Smooth muscle cell (in vitro differentiated cells): ENCODE measurements around the gene P3H2. TPM values are rescaled to one million over a fixed set of nuclear protein-coding genes. Genes with fewer than 3 reads are reported as not detected.

Source experiments
- DNase-seq: peaks from one replicate; lab custom pipeline; 2025; ENCODE audit not compliant: unreplicated experiment; lab: John Stamatoyannopoulos, UW
- H2AFZ ChIP-seq: fragments of 200-600 bp; sonication (generic); 2 replicates; pipeline ENCODE4 v1.6.0; 2016; ENCODE audit warnings: antibody characterized with exemption, low read depth, mild to moderate bottlenecking
- H3F3A ChIP-seq: fragments of 200-600 bp; sonication (generic); 2 replicates; pipeline ENCODE4 v1.6.0; 2017; ENCODE audit warnings: antibody characterized with exemption, low read depth
- H3K27ac ChIP-seq: fragments of 200-600 bp; sonication (generic); 2 replicates; pipeline ENCODE4 v1.5.1; 2016; ENCODE audit warnings: low read depth, mild to moderate bottlenecking
- H3K27me3 ChIP-seq: fragments of 200-600 bp; sonication (generic); 2 replicates; pipeline ENCODE4 v1.6.1; 2016; ENCODE audit warnings: low read depth, mild to moderate bottlenecking
- H3K36me3 ChIP-seq: fragments of 200-600 bp; sonication (generic); 2 replicates; pipeline ENCODE4 v1.5.1; 2016; ENCODE audit warnings: low read depth
- H3K4me1 ChIP-seq: fragments of 200-600 bp; sonication (generic); 2 replicates; pipeline ENCODE4 v1.5.1; 2016; ENCODE audit warnings: low read depth
- H3K4me2 ChIP-seq: fragments of 200-600 bp; sonication (generic); 2 replicates; pipeline ENCODE4 v1.6.0; 2016; ENCODE audit warnings: mild to moderate bottlenecking
- H3K4me3 ChIP-seq: fragments of 200-600 bp; sonication (generic); 2 replicates; pipeline ENCODE4 v1.5.1; 2016; ENCODE audit warnings: mild to moderate bottlenecking
- H3K79me2 ChIP-seq: fragments of 200-600 bp; sonication (generic); 2 replicates; pipeline ENCODE4 v1.6.0; 2016; ENCODE audit warnings: low read depth, mild to moderate bottlenecking
- H3K9ac ChIP-seq: fragments of 200-600 bp; sonication (generic); 2 replicates; pipeline ENCODE4 v1.6.0; 2016; ENCODE audit warnings: low read depth
- H3K9me3 ChIP-seq: fragments of 200-600 bp; sonication (generic); replicated peaks from 2 replicates; pipeline ENCODE4 v1.5.1; 2016; ENCODE audit warnings: low read depth
- H4K20me1 ChIP-seq: fragments of 200-600 bp; sonication (generic); 2 replicates; pipeline ENCODE4 v1.6.0; 2016; ENCODE audit warnings: low read depth
- WGBS: methylation state at CpG from one replicate; pipeline ENCODE4 v1.1.7; 2016; ENCODE audit warnings: low lambda C conversion rate; 5-methylcytosine and 5-hydroxymethylcytosine counted together
- polyA plus RNA-seq: library from polyadenylated mRNA; unstranded; fragments of >200 nt; fragmentation: Nextera tagmentation; extraction: Ambion mirVana; gene quantifications from 2 replicates; pipeline ENCODE4 v1.2.1, GENCODE V29; 2016
- total RNA-seq: library from RNA; depleted of rRNA; stranded (reverse); fragments of >200 nt; gene quantifications from 2 replicates; pipeline ENCODE4 v1.2.3, GENCODE V29; 2014
- TF ChIP-seq, protein P1 (sequence below): fragments of 200-600 bp; sonication (generic); IDR thresholded peaks from 2 replicates; pipeline ENCODE4 v1.5.1; 2017; ENCODE audit warnings: borderline replicate concordance, mild to moderate bottlenecking, antibody characterized with exemption; ENCODE audit not compliant: insufficient read depth, poor library complexity, severe bottlenecking

P3H2 gene
- total and polyA plus RNA-seq, 2 experiments from 2014 or later, result 6.5 to 27.3 TPM

GRCh38 chr3:189914799-189915198 is 205.9 kb downstream of the P3H2 start:
- H3K4me3 ChIP-seq, result no peak overlapping the region

GRCh38 chr3:189911001-189911400 is 209.7 kb downstream of the P3H2 start:
- TF ChIP-seq, protein P1, sequence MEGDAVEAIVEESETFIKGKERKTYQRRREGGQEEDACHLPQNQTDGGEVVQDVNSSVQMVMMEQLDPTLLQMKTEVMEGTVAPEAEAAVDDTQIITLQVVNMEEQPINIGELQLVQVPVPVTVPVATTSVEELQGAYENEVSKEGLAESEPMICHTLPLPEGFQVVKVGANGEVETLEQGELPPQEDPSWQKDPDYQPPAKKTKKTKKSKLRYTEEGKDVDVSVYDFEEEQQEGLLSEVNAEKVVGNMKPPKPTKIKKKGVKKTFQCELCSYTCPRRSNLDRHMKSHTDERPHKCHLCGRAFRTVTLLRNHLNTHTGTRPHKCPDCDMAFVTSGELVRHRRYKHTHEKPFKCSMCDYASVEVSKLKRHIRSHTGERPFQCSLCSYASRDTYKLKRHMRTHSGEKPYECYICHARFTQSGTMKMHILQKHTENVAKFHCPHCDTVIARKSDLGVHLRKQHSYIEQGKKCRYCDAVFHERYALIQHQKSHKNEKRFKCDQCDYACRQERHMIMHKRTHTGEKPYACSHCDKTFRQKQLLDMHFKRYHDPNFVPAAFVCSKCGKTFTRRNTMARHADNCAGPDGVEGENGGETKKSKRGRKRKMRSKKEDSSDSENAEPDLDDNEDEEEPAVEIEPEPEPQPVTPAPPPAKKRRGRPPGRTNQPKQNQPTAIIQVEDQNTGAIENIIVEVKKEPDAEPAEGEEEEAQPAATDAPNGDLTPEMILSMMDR, result no peak
- no peak overlapping the region for H3K27ac ChIP-seq
- 88% methylated on average over 1 of the region's 1 CpG for WGBS

More at GRCh38 chr3:189914799-189915198, 205.9 kb downstream of the P3H2 start:
- Histone ChIP-seq H3K27me3 (no peaks in the 10 kb centered on the region), H3K4me2 (peak overlapping the region; percentile 56), H3K36me3 (no peaks in the 10 kb centered on the region), H3K27ac (peak overlapping the region; percentile 69), H3K79me2 (no peaks in the 10 kb centered on the region), H3K9me3 (no peaks in the 10 kb centered on the region), H2AFZ (no peak overlapping the region), H3K9ac (no peak overlapping the region), H3K4me1 (peaks cover 7% of the 10 kb centered on the region), H4K20me1 (no peaks in the 10 kb centered on the region), H3F3A (peaks cover 10% of the 10 kb centered on the region)
- no peak for DNase-seq
- TF ChIP-seq, protein P1, result no peak
- WGBS, result 0% methylated on average over 3 of the region's 3 CpGs

DNA sequence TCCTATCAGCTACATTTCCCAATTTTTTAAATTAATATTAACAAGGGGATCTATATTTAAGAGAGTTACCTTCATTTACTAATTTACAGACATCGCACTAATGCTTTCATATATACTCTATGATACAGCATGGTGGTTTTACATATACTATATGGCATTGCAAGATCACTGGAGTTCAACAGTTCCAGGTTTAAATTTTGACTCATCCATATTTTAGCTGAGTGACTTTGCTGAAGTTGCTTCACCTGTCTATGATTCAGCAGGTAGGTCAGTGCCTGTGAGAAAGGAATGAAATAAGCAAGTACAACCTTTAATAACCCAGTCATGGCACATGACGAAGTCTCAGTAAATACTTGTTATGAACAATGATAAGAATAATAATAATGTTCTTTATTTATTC is 211.1 kb downstream of the P3H2 start:
- WGBS, result 94% methylated on average over 2 of the region's 2 CpGs
- Histone ChIP-seq H3K9ac (no peak overlapping the region), H2AFZ (no peak overlapping the region), H3K27ac (peak overlapping the region; percentile 68), H3K36me3 (no peaks in the 10 kb centered on the region), H3K79me2 (no peaks in the 10 kb centered on the region), H3K9me3 (no peaks in the 10 kb centered on the region), H3F3A (no peaks in the 10 kb centered on the region), H3K4me2 (peak overlapping the region; percentile 51), H3K4me1 (peaks cover 12% of the 10 kb centered on the region), H3K27me3 (no peaks in the 10 kb centered on the region), H3K4me3 (no peak overlapping the region), H4K20me1 (no peaks in the 10 kb centered on the region)
- DNase-seq, result no peak
- TF ChIP-seq, protein P1, result no peak

More at GRCh38 chr3:189911001-189911400, 209.7 kb downstream of the P3H2 start:
- peaks cover 10% of the 10 kb centered on the region for H3F3A ChIP-seq
- H3K36me3 ChIP-seq, result no peaks in the 10 kb centered on the region
- H3K4me2 ChIP-seq, result no peak overlapping the region
- no peaks in the 10 kb centered on the region for H3K79me2 ChIP-seq
- no peak for DNase-seq
- H4K20me1 ChIP-seq, result no peaks in the 10 kb centered on the region
- no peaks in the 10 kb centered on the region for H3K27me3 ChIP-seq
- H3K4me1 ChIP-seq, result peaks cover 14% of the 10 kb centered on the region
- no peak overlapping the region for H3K4me3 ChIP-seq
- H2AFZ ChIP-seq, result no peak overlapping the region
- no peak overlapping the region for H3K9ac ChIP-seq
- H3K9me3 ChIP-seq, result no peaks in the 10 kb centered on the region

- H3K4me3 ChIP-seq, result no peak overlapping the region
- H3K79me2 ChIP-seq, result no peaks in the 10 kb centered on the region
- TF ChIP-seq, protein P1, result no peak
- peak overlapping the region; percentile 8 for H2AFZ ChIP-seq
- peaks cover 8% of the 10 kb centered on the region for H3K4me1 ChIP-seq
- H3K27ac ChIP-seq, result peak overlapping the region; percentile 68
- no peaks in the 10 kb centered on the region for H3K9me3 ChIP-seq
- no peaks in the 10 kb centered on the region for H4K20me1 ChIP-seq
- no peaks in the 10 kb centered on the region for H3K36me3 ChIP-seq
- WGBS, result 86% methylated on average over 3 of the region's 3 CpGs
- no peaks in the 10 kb centered on the region for H3K27me3 ChIP-seq
- H3K4me2 ChIP-seq, result peak overlapping the region; percentile 51
- no peak overlapping the region for H3K9ac ChIP-seq
- no peaks in the 10 kb centered on the region for H3F3A ChIP-seq
- no peak for DNase-seq
Observed at GRCh38 chr3:189909139-189909538, 211.6 kb downstream of the P3H2 start.
